Dendritic cell treated with granulocyte-macrophage colony-stimulating factor and Interleukin-4, amounts not matched to agents 40 ng/mL and 50 ng/mL, for 4 days (primary cell): ENCODE results near the gene GTPBP1.

ENCODE experiments used
- H3K27ac Mint-ChIP-seq: one replicate; pipeline ENCODE4 v1.8.0; 2022; ENCODE audit warnings: mild to moderate bottlenecking, mixed read lengths
- H3K27me3 Mint-ChIP-seq: one replicate; pipeline ENCODE4 v1.8.0; 2022; ENCODE audit warnings: mild to moderate bottlenecking, mixed read lengths
- H3K36me3 Mint-ChIP-seq: one replicate; pipeline ENCODE4 v1.8.0; 2022; ENCODE audit warnings: low read depth, mixed read lengths
- H3K4me1 Mint-ChIP-seq: one replicate; pipeline ENCODE4 v1.8.0; 2022; ENCODE audit warnings: low read depth, mixed read lengths
- H3K4me3 Mint-ChIP-seq: one replicate; pipeline ENCODE4 v1.8.0; 2022; ENCODE audit warnings: mild to moderate bottlenecking, moderate library complexity, mixed read lengths
- H3K9me3 Mint-ChIP-seq: one replicate; pipeline ENCODE4 v1.8.0; 2022; ENCODE audit warnings: mixed read lengths
- intact Hi-C: fragments of 100-400 bp; cut with micrococcal nuclease; formaldehyde crosslinking; loops from one replicate; pipeline ENCODE4 v1.15.0; 2022

The GTPBP1 gene

GRCh38 chr22:38697425-38698089 is 8.2 kb upstream of the GTPBP1 start:
- peaks cover 57% of the 10 kb centered on the region for H3K36me3 Mint-ChIP-seq
- no peaks in the 10 kb centered on the region for H3K9me3 Mint-ChIP-seq
- intact Hi-C loops = no loop called here

GRCh38 chr22:38698407-38699094 is 7.2 kb upstream of the GTPBP1 start:
- Mint-ChIP-seq H3K36me3 (peaks cover 47% of the 10 kb centered on the region), H3K4me1 (peaks cover 49% of the 10 kb centered on the region), H3K4me3 (peak overlapping the region; percentile 77), H3K27ac (no peak overlapping the region), H3K9me3 (no peaks in the 10 kb centered on the region), H3K27me3 (no peaks in the 10 kb centered on the region)
- intact Hi-C loops = no loop called here

More at GRCh38 chr22:38697425-38698089, 8.2 kb upstream of the GTPBP1 start:
- H3K27me3 Mint-ChIP-seq = no peaks in the 10 kb centered on the region
- peak overlapping the region; percentile 53 for H3K4me3 Mint-ChIP-seq
- peak overlapping the region; percentile 87 for H3K27ac Mint-ChIP-seq
- H3K4me1 Mint-ChIP-seq = peaks cover 58% of the 10 kb centered on the region

- Mint-ChIP-seq H3K36me3 (peaks cover 42% of the 10 kb centered on the region), H3K4me1 (peaks cover 46% of the 10 kb centered on the region), H3K9me3 (no peaks in the 10 kb centered on the region), H3K27ac (no peak overlapping the region), H3K27me3 (no peaks in the 10 kb centered on the region), H3K4me3 (peak overlapping the region; percentile 77)
- intact Hi-C loops = no loop called here
Observed at GRCh38 chr22:38699143-38699542, 6.6 kb upstream of the GTPBP1 start.

- Mint-ChIP-seq H3K36me3 (peaks cover 36% of the 10 kb centered on the region), H3K4me3 (peak overlapping the region; percentile 77)
Observed at GRCh38 chr22:38699784-38700183, 6.0 kb upstream of the GTPBP1 start.

GRCh38 chr22:38700270-38700788 is 5.4 kb upstream of the GTPBP1 start:
- H3K27ac Mint-ChIP-seq = peak overlapping the region; percentile 90
- intact Hi-C loops = no loop called here
- no peaks in the 10 kb centered on the region for H3K9me3 Mint-ChIP-seq
- H3K4me1 Mint-ChIP-seq = peaks cover 54% of the 10 kb centered on the region
- no peaks in the 10 kb centered on the region for H3K27me3 Mint-ChIP-seq
- peak overlapping the region; percentile 77 for H3K4me3 Mint-ChIP-seq
- peaks cover 31% of the 10 kb centered on the region for H3K36me3 Mint-ChIP-seq

More at GRCh38 chr22:38699784-38700183, 6.0 kb upstream of the GTPBP1 start:
- Mint-ChIP-seq H3K9me3 (no peaks in the 10 kb centered on the region), H3K27me3 (no peaks in the 10 kb centered on the region), H3K4me1 (peaks cover 50% of the 10 kb centered on the region), H3K27ac (peak overlapping the region; percentile 90)
- intact Hi-C loops = no loop called here

- Mint-ChIP-seq H3K4me3 (peak within 1 kb of the TSS; percentile 77), H3K4me1 (peaks cover 51% of the 10 kb centered on the region), H3K36me3 (peaks cover 31% of the 10 kb centered on the region), H3K27ac (peak within 1 kb of the TSS; percentile 90), H3K27me3 (no peaks in the 10 kb centered on the region), H3K9me3 (no peaks in the 10 kb centered on the region)
- intact Hi-C loops = no loop called here
Observed at GRCh38 chr22:38700789-38701628, 4.7 kb upstream of the GTPBP1 start, which contains the start of gene JOSD1. Gene JOSD1 (minus strand): TSS chr22:38700943. CDS start chr22:38699987, 956 bp downstream.

- Mint-ChIP-seq H3K4me3 (peak overlapping the region; percentile 81), H3K36me3 (peaks cover 27% of the 10 kb centered on the region), H3K9me3 (no peaks in the 10 kb centered on the region), H3K4me1 (peaks cover 50% of the 10 kb centered on the region), H3K27me3 (no peaks in the 10 kb centered on the region), H3K27ac (peak overlapping the region; percentile 85)
- intact Hi-C loops = loop anchor here (2.0 kb wide), 1 partner anchor 52 kb away; no protein-coding TSS in a partner anchor
Observed at GRCh38 chr22:38704654-38705234, 1.0 kb upstream of the GTPBP1 start.

GRCh38 chr22:38706101-38706900 is 557 bp downstream of the GTPBP1 start:
- peak overlapping the region; percentile 85 for H3K27ac Mint-ChIP-seq
- peaks cover 24% of the 10 kb centered on the region for H3K36me3 Mint-ChIP-seq
- H3K9me3 Mint-ChIP-seq = no peaks in the 10 kb centered on the region
- no peaks in the 10 kb centered on the region for H3K27me3 Mint-ChIP-seq
- H3K4me3 Mint-ChIP-seq = peak overlapping the region; percentile 81
- peaks cover 46% of the 10 kb centered on the region for H3K4me1 Mint-ChIP-seq
- intact Hi-C loops = no loop called here

GRCh38 chr22:38706901-38707195 is 1.1 kb downstream of the GTPBP1 start:
- Mint-ChIP-seq H3K4me1 (peaks cover 42% of the 10 kb centered on the region), H3K4me3 (peak overlapping the region; percentile 81), H3K27me3 (no peaks in the 10 kb centered on the region), H3K9me3 (no peaks in the 10 kb centered on the region), H3K27ac (peak overlapping the region; percentile 85), H3K36me3 (peaks cover 28% of the 10 kb centered on the region)
- intact Hi-C loops = no loop called here

GRCh38 chr22:38707346-38707745 is 1.6 kb downstream of the GTPBP1 start:
- peaks cover 47% of the 10 kb centered on the region for H3K4me1 Mint-ChIP-seq
- no peak overlapping the region for H3K27ac Mint-ChIP-seq
- intact Hi-C loops = no loop called here
- H3K9me3 Mint-ChIP-seq = no peaks in the 10 kb centered on the region
- H3K36me3 Mint-ChIP-seq = peaks cover 33% of the 10 kb centered on the region
- no peaks in the 10 kb centered on the region for H3K27me3 Mint-ChIP-seq
- peak overlapping the region; percentile 20 for H3K4me3 Mint-ChIP-seq

- intact Hi-C loops = no loop called here
- H3K4me3 Mint-ChIP-seq = no peak overlapping the region
- peaks cover 34% of the 10 kb centered on the region for H3K36me3 Mint-ChIP-seq
- no peaks in the 10 kb centered on the region for H3K9me3 Mint-ChIP-seq
- peaks cover 52% of the 10 kb centered on the region for H3K4me1 Mint-ChIP-seq
- H3K27ac Mint-ChIP-seq = no peak overlapping the region
- no peaks in the 10 kb centered on the region for H3K27me3 Mint-ChIP-seq
Observed at GRCh38 chr22:38707984-38708383, 2.2 kb downstream of the GTPBP1 start.

GRCh38 chr22:38709306-38709705 is 3.6 kb downstream of the GTPBP1 start:
- intact Hi-C loops = no loop called here
- Mint-ChIP-seq H3K27ac (no peak overlapping the region), H3K4me3 (no peak overlapping the region), H3K9me3 (no peaks in the 10 kb centered on the region), H3K36me3 (peaks cover 34% of the 10 kb centered on the region), H3K27me3 (no peaks in the 10 kb centered on the region), H3K4me1 (peaks cover 65% of the 10 kb centered on the region)

GRCh38 chr22:38710351-38710750 is 4.6 kb downstream of the GTPBP1 start:
- H3K27me3 Mint-ChIP-seq = no peaks in the 10 kb centered on the region
- no peak overlapping the region for H3K27ac Mint-ChIP-seq
- no peaks in the 10 kb centered on the region for H3K9me3 Mint-ChIP-seq
- no peak overlapping the region for H3K4me3 Mint-ChIP-seq
- peaks cover 67% of the 10 kb centered on the region for H3K4me1 Mint-ChIP-seq
- peaks cover 36% of the 10 kb centered on the region for H3K36me3 Mint-ChIP-seq
- intact Hi-C loops = no loop called here
